Mammary epithelial cell (primary cell): ENCODE data around the gene ZNF3.

Experiments used
- CTCF ChIP-seq, 2 donors: IDR thresholded peaks in 1 of 2; conservative IDR thresholded peaks in 1 of 2; 2 replicates each; pipeline ENCODE4 v1.5.1; 2011 to 2012; ENCODE audit warnings: inconsistent platforms in 2 of 2, low read length in 2 of 2, mild to moderate bottlenecking in 2 of 2, control low read depth in 1 of 2, low read depth in 1 of 2; ENCODE audit not compliant: insufficient read depth in 1 of 2; ENCODE audit errors: extremely low read depth in 1 of 2
- EZH2 ChIP-seq: IDR thresholded peaks from 2 replicates; pipeline ENCODE4 v1.6.1; 2012; ENCODE audit warnings: low read length, inconsistent platforms, borderline replicate concordance

DNA sequence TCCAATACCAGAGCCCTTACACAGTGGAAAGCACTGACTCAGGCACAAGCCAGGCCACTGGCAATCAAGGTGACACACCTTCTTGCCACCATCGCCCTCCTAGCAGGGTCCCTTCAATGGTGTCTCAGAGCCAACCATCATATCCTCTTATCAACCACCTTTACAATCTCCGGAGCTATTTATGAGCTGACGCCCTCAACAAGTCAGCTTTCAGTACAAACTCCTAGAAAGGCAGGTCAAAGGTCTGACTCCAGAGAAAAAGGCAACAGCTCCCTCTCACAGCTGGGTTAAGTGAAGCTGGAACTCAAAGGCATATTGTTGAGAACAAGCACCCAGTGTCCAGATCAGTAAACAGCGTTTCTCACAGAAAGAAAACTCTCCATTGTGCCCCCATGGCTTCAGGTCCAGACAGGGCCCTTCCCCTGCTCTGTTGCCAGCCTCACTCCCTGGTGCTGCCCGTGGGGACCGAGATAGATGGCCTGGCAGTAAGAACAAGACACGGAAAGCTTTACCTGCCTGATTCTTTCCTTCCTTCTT lies 2.4 kb downstream of the ZNF3 start:
- TF ChIP-seq CTCF (conservative IDR thresholded peaks at IDR 0.05 in 1 of 2, IDR thresholded peaks at IDR 0.05 in 1 of 2; ENCODE audit: extremely low read depth in 1 of 2, insufficient read depth in 1 of 2, low read depth in 1 of 2, low read length in 2 of 2): no peak
- TF ChIP-seq EZH2: no peak
